ENCODE results near the gene ICE2.

DNA sequence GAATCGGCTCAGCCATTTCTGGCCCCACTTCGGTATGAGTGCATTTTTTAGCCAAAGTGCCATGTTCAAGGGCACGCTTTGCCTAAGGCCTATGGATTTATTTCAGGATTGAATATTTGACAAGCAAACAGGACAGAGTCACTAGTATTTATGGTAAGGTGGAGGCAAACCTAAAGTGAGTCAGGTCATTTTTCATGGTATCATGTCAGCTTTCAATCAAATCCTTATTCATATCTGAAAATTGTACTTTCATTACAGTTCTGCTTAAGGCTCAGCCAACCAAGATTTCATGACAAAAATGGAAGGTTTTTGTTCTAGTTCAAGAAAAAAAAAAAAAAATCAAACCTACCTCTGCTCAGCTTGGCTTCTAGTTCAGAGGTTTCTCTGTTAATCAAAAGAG lies 30.5 kb upstream of the ICE2 start:
- TF ChIP-seq, protein P1, sequence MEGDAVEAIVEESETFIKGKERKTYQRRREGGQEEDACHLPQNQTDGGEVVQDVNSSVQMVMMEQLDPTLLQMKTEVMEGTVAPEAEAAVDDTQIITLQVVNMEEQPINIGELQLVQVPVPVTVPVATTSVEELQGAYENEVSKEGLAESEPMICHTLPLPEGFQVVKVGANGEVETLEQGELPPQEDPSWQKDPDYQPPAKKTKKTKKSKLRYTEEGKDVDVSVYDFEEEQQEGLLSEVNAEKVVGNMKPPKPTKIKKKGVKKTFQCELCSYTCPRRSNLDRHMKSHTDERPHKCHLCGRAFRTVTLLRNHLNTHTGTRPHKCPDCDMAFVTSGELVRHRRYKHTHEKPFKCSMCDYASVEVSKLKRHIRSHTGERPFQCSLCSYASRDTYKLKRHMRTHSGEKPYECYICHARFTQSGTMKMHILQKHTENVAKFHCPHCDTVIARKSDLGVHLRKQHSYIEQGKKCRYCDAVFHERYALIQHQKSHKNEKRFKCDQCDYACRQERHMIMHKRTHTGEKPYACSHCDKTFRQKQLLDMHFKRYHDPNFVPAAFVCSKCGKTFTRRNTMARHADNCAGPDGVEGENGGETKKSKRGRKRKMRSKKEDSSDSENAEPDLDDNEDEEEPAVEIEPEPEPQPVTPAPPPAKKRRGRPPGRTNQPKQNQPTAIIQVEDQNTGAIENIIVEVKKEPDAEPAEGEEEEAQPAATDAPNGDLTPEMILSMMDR (IDR thresholded peaks at IDR 0.05), result no peak
- no peak for TF ChIP-seq POLR2A (IDR thresholded peaks at IDR 0.05)
